Stomach (tissue), 9 donors: ENCODE data around the gene CSF2. TPM values are rescaled to one million over a fixed set of nuclear protein-coding genes. Genes with fewer than 3 reads are reported as not detected.

Experiments used
- DNase-seq, 2 donors: peaks; one replicate each; pipeline versions ENCODE4 v3.0.0 to v3.0.0-alpha.2; 2013 to 2019
- H3K27ac ChIP-seq, 5 donors: fragments of 200-600 bp in 4 of 5; sonication (generic) in 4 of 5; one replicate each; pipeline ENCODE4 v1.5.1; 2013 to 2019; ENCODE audit warnings: mild to moderate bottlenecking in 1 of 5, moderate library complexity in 1 of 5
- H3K27me3 ChIP-seq, 3 donors: fragments of 200-600 bp; sonication (generic); one replicate each; pipeline ENCODE4 v1.5.1; 2017 to 2019; ENCODE audit warnings: mixed run types in 1 of 3
- H3K36me3 ChIP-seq, 4 donors: fragments of 200-600 bp; sonication (generic); 1 replicate in 3 of 4; 2 replicates in 1 of 4; pipeline ENCODE4 v1.5.1; 2016 to 2019
- H3K4me1 ChIP-seq, 4 donors: fragments of 200-600 bp; sonication (generic); one replicate each; pipeline ENCODE4 v1.5.1; 2016 to 2019
- H3K4me3 ChIP-seq, 4 donors: fragments of 200-600 bp; sonication (generic) in 3 of 4; one replicate each; pipeline ENCODE4 v1.5.1; 2016 to 2019; ENCODE audit warnings: mild to moderate bottlenecking in 1 of 4
- H3K9me3 ChIP-seq, 4 donors: fragments of 200-600 bp; sonication (generic); one replicate each; pipeline ENCODE4 v1.5.1; 2016 to 2019
- EP300 ChIP-seq: sonication (generic); formaldehyde crosslinking; IDR thresholded peaks from one replicate; pipeline ENCODE4 v1.6.1; 2017; ENCODE audit warnings: antibody characterized with exemption
- POLR2A ChIP-seq, 4 donors: fragments of 450-650 bp; IDR thresholded peaks; one replicate each; pipeline ENCODE4 v1.6.1; 2016; ENCODE audit warnings: antibody characterized with exemption in 4 of 4, control low read depth in 2 of 4, mild to moderate bottlenecking in 1 of 4, moderate library complexity in 1 of 4
- POLR2AphosphoS5 ChIP-seq, 3 donors: sonication (generic); formaldehyde crosslinking; IDR thresholded peaks; one replicate each; pipeline ENCODE4 v1.6.1; 2016; ENCODE audit warnings: antibody characterized with exemption in 3 of 3
- WGBS, 5 donors: extraction: QIAGEN DNeasy Blood & Tissue Kit in 3 of 5; methylation state at CpG; one replicate each; pipeline versions ENCODE4 v1.1.5 to v1.1.7; 2013 to 2018; 5-methylcytosine and 5-hydroxymethylcytosine counted together
- intact Hi-C: fragments of 100-400 bp; cut with DNase I; formaldehyde crosslinking; loops from one replicate; pipeline ENCODE4 v1.15.1; 2023; ENCODE audit warnings: low total_unique reads
- polyA plus RNA-seq, 3 donors: library from polyadenylated mRNA; stranded (reverse); fragments of 200-250 nt; gene quantifications; one replicate each; pipeline ENCODE4 v1.2.3, GENCODE V29; 2013
- total RNA-seq, 5 donors: library from RNA; depleted of rRNA; stranded (reverse); fragments of >200 nt; gene quantifications; one replicate each; pipeline versions ENCODE4 v1.1.0 to v1.2.3, GENCODE V29; 2014 to 2016
- TF ChIP-seq, protein P1 (sequence below), 7 experiments: fragments of 450-650 bp in 4 of 7; fragments of 200-600 bp in 3 of 7; sonication (generic) in 3 of 7; IDR thresholded peaks; one replicate each; pipeline ENCODE4 v1.5.1; 2016 to 2019; ENCODE audit warnings: antibody characterized with exemption in 7 of 7, control low read depth in 2 of 7, mild to moderate bottlenecking in 1 of 7
- donor health status: healthy with polysubstance abuse.
- donor health status: Bipolar disorder and iron deficiency.
- donor health status: healthy.

Gene CSF2
- total and polyA plus RNA-seq, 8 donors, result not detected

DNA sequence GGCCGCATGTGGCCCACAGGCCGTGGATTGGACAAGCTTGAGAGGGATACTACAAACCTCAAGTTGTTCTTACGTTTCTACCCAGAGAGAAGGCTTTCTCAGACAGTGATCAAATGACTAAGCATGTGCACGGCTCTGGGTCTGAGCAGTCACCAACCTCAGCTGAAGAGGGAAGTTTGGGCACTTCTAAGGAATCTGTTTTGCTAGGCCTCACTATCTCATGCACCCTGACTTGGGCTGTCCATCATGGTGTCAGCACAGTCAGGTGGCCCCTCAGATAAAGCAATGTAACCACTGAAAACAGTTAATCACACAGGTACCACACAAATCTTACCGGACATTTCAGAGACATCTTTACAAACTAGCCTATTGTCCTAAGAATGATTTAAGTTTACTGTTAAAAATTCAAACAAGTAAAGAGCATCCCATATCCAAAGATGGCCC lies 24.6 kb downstream of the CSF2 start:
- Histone ChIP-seq H3K36me3 (no peaks in the 10 kb centered on the region), H3K4me3 (no peak overlapping the region), H3K4me1 (peaks cover 1 to 5% (median 3%) of the 10 kb centered on the region in 4 donors), H3K9me3 (no peaks in the 10 kb centered on the region), H3K27ac (no peak overlapping the region), H3K27me3 (no peaks in the 10 kb centered on the region)
- intact Hi-C loops, result no loop called here
- WGBS, 5 donors, result 62 to 77% (median 74%) methylated on average over 5 of the region's 5 CpGs
- DNase-seq, result no peak
- TF ChIP-seq POLR2AphosphoS5 (IDR thresholded peaks at IDR 0.05) (no peak), EP300 (no peak), POLR2A (IDR thresholded peaks at IDR 0.05) (no peak)
- TF ChIP-seq, protein P1, sequence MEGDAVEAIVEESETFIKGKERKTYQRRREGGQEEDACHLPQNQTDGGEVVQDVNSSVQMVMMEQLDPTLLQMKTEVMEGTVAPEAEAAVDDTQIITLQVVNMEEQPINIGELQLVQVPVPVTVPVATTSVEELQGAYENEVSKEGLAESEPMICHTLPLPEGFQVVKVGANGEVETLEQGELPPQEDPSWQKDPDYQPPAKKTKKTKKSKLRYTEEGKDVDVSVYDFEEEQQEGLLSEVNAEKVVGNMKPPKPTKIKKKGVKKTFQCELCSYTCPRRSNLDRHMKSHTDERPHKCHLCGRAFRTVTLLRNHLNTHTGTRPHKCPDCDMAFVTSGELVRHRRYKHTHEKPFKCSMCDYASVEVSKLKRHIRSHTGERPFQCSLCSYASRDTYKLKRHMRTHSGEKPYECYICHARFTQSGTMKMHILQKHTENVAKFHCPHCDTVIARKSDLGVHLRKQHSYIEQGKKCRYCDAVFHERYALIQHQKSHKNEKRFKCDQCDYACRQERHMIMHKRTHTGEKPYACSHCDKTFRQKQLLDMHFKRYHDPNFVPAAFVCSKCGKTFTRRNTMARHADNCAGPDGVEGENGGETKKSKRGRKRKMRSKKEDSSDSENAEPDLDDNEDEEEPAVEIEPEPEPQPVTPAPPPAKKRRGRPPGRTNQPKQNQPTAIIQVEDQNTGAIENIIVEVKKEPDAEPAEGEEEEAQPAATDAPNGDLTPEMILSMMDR (IDR thresholded peaks at IDR 0.05), result no peak

DNA sequence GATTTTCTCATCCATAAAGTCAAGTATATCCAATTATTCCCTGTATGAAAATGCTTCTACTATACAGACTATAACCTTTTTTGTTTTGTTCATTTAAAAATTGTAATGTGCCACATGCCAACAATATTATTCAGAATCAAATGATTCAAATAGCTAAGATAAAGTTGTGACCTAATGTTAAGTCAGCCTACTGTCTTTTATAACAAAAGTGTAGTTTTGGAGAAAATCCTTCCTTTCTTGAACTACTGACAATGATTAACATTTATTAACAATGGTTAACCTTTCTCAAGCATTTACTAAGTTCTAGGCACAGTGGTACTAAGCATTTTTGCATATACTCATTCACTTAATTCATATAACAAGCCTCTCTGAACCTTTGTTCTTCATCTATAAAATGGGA lies 25.0 kb downstream of the CSF2 start:
- Histone ChIP-seq H3K9me3 (no peaks in the 10 kb centered on the region), H3K27ac (no peak overlapping the region), H3K27me3 (no peaks in the 10 kb centered on the region), H3K4me1 (peaks cover 5 to 10% (median 8%) of the 10 kb centered on the region in 4 donors), H3K4me3 (no peak overlapping the region), H3K36me3 (no peaks in the 10 kb centered on the region)
- no peak for DNase-seq
- intact Hi-C loops, result no loop called here
- TF ChIP-seq EP300 (no peak), POLR2A (IDR thresholded peaks at IDR 0.05) (no peak), POLR2AphosphoS5 (IDR thresholded peaks at IDR 0.05) (no peak)
- TF ChIP-seq, protein P1 (IDR thresholded peaks at IDR 0.05), result no peak

DNA sequence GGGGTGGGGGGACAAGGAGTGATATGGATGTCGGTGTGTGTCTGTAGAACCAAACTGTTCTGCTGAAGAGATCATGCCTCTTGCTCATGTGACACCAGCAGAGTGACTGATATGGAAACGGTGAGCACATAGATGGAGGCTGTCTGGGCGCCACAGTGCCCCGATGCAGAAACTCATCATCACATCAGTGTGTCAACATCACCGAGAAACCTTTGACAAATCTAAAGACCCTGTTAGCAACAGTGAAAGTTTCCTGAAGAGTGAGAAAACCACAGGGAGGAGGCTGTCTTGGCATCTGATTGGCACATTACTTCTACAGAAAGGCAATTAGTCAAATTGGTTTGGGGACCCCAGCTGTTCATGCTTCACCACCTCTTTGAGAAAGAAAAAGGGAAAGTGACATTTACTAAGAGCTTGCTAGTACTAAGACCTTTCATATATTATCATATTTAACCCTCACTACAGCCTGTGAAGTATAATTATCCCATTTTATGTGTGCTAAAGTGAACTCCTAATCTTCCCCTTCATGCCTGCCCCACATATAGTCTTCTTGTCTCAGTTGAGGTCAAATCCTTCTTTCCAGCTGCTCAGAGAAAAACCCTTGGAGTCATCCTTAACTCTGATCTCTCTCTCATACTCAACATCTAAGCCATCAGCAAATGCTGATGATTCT lies 25.6 kb downstream of the CSF2 start:
- H3K9me3 ChIP-seq, result no peaks in the 10 kb centered on the region
- peaks cover 10 to 16% (median 13%) of the 10 kb centered on the region in 4 donors for H3K4me1 ChIP-seq
- no peak overlapping the region for H3K27ac ChIP-seq
- no peak for TF ChIP-seq POLR2AphosphoS5 (IDR thresholded peaks at IDR 0.05)
- TF ChIP-seq POLR2A (IDR thresholded peaks at IDR 0.05), result no peak
- TF ChIP-seq, protein P1 (IDR thresholded peaks at IDR 0.05), result no peak
- no peak for TF ChIP-seq EP300
- intact Hi-C loops, result no loop called here
- no peaks in the 10 kb centered on the region for H3K27me3 ChIP-seq
- 45 to 57% (median 52%) methylated on average over 5 of the region's 5 CpGs for WGBS, 5 donors
- no peak for DNase-seq
- H3K4me3 ChIP-seq, result no peak overlapping the region
- no peaks in the 10 kb centered on the region for H3K36me3 ChIP-seq

DNA sequence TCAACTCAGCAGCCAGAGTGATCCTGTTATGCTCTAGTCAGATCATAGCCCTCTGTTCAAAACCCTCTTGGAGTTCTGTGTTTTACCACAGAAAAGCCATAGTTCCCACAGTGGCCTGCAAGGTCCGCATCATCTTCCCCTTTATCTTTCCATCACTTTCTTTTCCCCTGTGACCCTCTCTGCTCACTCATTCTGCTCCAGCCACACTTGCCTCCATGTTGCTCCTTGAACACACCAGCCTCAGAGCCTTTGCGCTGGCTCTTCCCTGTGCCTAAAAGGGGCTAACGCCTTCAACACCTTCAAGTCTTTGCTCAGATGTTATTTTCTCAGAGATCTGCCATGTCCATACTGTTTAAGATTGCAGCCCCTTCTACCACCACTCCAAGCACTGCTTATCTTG lies 26.3 kb downstream of the CSF2 start:
- DNase-seq, result no peak
- H3K27me3 ChIP-seq, result no peaks in the 10 kb centered on the region
- H3K4me1 ChIP-seq, result peaks cover 10 to 16% (median 13%) of the 10 kb centered on the region in 4 donors
- intact Hi-C loops, result no loop called here
- WGBS, 5 donors, result 88 to 98% (median 91%) methylated on average over 3 of the region's 3 CpGs
- H3K36me3 ChIP-seq, result no peaks in the 10 kb centered on the region
- H3K9me3 ChIP-seq, result no peaks in the 10 kb centered on the region
- no peak overlapping the region for H3K27ac ChIP-seq
- no peak for TF ChIP-seq EP300
- TF ChIP-seq POLR2AphosphoS5 (IDR thresholded peaks at IDR 0.05), result no peak
- TF ChIP-seq, protein P1 (IDR thresholded peaks at IDR 0.05), result no peak
- H3K4me3 ChIP-seq, result no peak overlapping the region
